CD14-positive monocyte (primary cell): Measurements from ENCODE around the gene EXOC3L1. TPM values are rescaled to one million over a fixed set of nuclear protein-coding genes. Genes with fewer than 3 reads are reported as not detected.

Experiments
- DNase-seq, 3 donors: peaks; one replicate each; pipeline ENCODE4 v3.0.0-alpha.2; 2011 to 2022
- H2AFZ ChIP-seq: 2 replicates; pipeline ENCODE4 v1.6.0; 2012; ENCODE audit warnings: mild to moderate bottlenecking, low read depth, low read length, inconsistent platforms; ENCODE audit not compliant: insufficient read depth, poor library complexity, severe bottlenecking
- H3K27ac ChIP-seq, 2 donors: 1 replicate in 1 of 2; 2 replicates in 1 of 2; pipeline ENCODE4 v1.5.1; 2012 to 2013; ENCODE audit warnings: low read length in 2 of 2, control low read depth in 1 of 2, inconsistent platforms in 1 of 2, low read depth in 1 of 2, mild to moderate bottlenecking in 1 of 2
- H3K27me3 ChIP-seq, 2 donors: one replicate each; pipeline versions ENCODE4 v1.6.0 to v1.6.1; 2011 to 2013; ENCODE audit warnings: low read length in 2 of 2; ENCODE audit not compliant: control insufficient read depth in 2 of 2, insufficient read depth in 2 of 2
- H3K36me3 ChIP-seq, 2 donors: replicated peaks in 1 of 2; 1 replicate in 1 of 2; 2 replicates in 1 of 2; pipeline versions ENCODE4 v1.5.1 to v1.6.1; 2012 to 2013; ENCODE audit warnings: low read length in 2 of 2, control low read depth in 1 of 2, inconsistent platforms in 1 of 2, mild to moderate bottlenecking in 1 of 2; ENCODE audit not compliant: insufficient read depth in 2 of 2, control insufficient read depth in 1 of 2
- H3K4me1 ChIP-seq, 2 donors: 1 replicate in 1 of 2; 2 replicates in 1 of 2; pipeline versions ENCODE4 v1.5.1 to v1.6.1; 2012 to 2013; ENCODE audit warnings: low read length in 2 of 2, control low read depth in 1 of 2, inconsistent platforms in 1 of 2, mild to moderate bottlenecking in 1 of 2, moderate library complexity in 1 of 2; ENCODE audit not compliant: insufficient read depth in 2 of 2, control insufficient read depth in 1 of 2
- H3K4me2 ChIP-seq: replicated peaks from 2 replicates; pipeline ENCODE3; 2012; ENCODE audit warnings: low read length, moderate library complexity, mild to moderate bottlenecking; ENCODE audit not compliant: poor library complexity, severe bottlenecking; ENCODE audit errors: extremely low read depth
- H3K4me3 ChIP-seq, 3 experiments: fragments of 200-600 bp in 1 of 3; sonication (generic) in 1 of 3; replicated peaks in 1 of 3; 1 replicate in 2 of 3; 2 replicates in 1 of 3; pipeline ENCODE4 v1.5.1; 2011 to 2013; ENCODE audit warnings: low read length in 3 of 3, mild to moderate bottlenecking in 3 of 3, control low read depth in 2 of 3, low read depth in 2 of 3, inconsistent platforms in 1 of 3, moderate library complexity in 1 of 3
- H3K79me2 ChIP-seq: 2 replicates; pipeline ENCODE4 v1.6.0; 2012; ENCODE audit warnings: mild to moderate bottlenecking, control low read depth, inconsistent platforms, low read length, moderate library complexity; ENCODE audit not compliant: insufficient read depth
- H3K9ac ChIP-seq: 2 replicates; pipeline ENCODE4 v1.6.0; 2017; ENCODE audit warnings: low read length, mild to moderate bottlenecking; ENCODE audit not compliant: insufficient read depth, poor library complexity, severe bottlenecking
- H3K9me3 ChIP-seq, 2 donors: replicated peaks in 1 of 2; 1 replicate in 1 of 2; 2 replicates in 1 of 2; pipeline versions ENCODE4 v1.5.1 to v1.6.1; 2012 to 2013; ENCODE audit warnings: low read length in 2 of 2, control low read depth in 1 of 2; ENCODE audit not compliant: control insufficient read depth in 1 of 2, insufficient read depth in 1 of 2
- H4K20me1 ChIP-seq: 2 replicates; pipeline ENCODE4 v1.6.0; 2012; ENCODE audit warnings: mild to moderate bottlenecking, low read length, control low read depth, moderate library complexity; ENCODE audit not compliant: insufficient read depth
- H3K27ac Mint-ChIP-seq, 7 donors: one replicate each; pipeline ENCODE4 v1.8.0; 2020; ENCODE audit warnings: mild to moderate bottlenecking in 7 of 7, mixed read lengths in 7 of 7, moderate library complexity in 6 of 7, inconsistent platforms in 2 of 7
- H3K27me3 Mint-ChIP-seq, 3 donors: one replicate each; pipeline ENCODE4 v1.8.0; 2021 to 2022; ENCODE audit warnings: low read depth in 3 of 3, mild to moderate bottlenecking in 3 of 3, mixed read lengths in 3 of 3, moderate library complexity in 3 of 3, inconsistent platforms in 1 of 3
- H3K36me3 Mint-ChIP-seq, 2 donors: one replicate each; pipeline ENCODE4 v1.8.0; 2020; ENCODE audit warnings: mixed read lengths in 2 of 2, inconsistent platforms in 1 of 2, mild to moderate bottlenecking in 1 of 2
- H3K4me1 Mint-ChIP-seq: one replicate; pipeline ENCODE4 v1.8.0; 2020; ENCODE audit warnings: mild to moderate bottlenecking, mixed read lengths
- H3K4me3 Mint-ChIP-seq, 2 donors: one replicate each; pipeline ENCODE4 v1.8.0; 2020; ENCODE audit warnings: mild to moderate bottlenecking in 2 of 2, mixed read lengths in 2 of 2, moderate library complexity in 1 of 2
- H3K9me3 Mint-ChIP-seq, 7 donors: one replicate each; pipeline ENCODE4 v1.8.0; 2020 to 2022; ENCODE audit warnings: mixed read lengths in 7 of 7, mild to moderate bottlenecking in 6 of 7, moderate library complexity in 6 of 7, inconsistent platforms in 2 of 7
- WGBS: methylation state at CpG from one replicate; pipeline ENCODE4 v1.1.5; 2013; ENCODE audit warnings: missing lambda C conversion rate; ENCODE audit not compliant: insufficient coverage; 5-methylcytosine and 5-hydroxymethylcytosine counted together
- intact Hi-C, 2 donors: fragments of 100-400 bp; cut with micrococcal nuclease; formaldehyde crosslinking; loops; one replicate each; pipeline versions ENCODE4 v1.15.0 to v1.15.1; 2023
- polyA plus RNA-seq, 3 donors: library from polyadenylated mRNA; depleted of rRNA in 1 of 3; unstranded in 2 of 3; stranded (reverse) in 1 of 3; fragments of 300-500 nt in 2 of 3; fragments of >200 nt in 1 of 3; fragmentation: Illumina TruSeq in 2 of 3; gene quantifications; 1 replicate in 2 of 3; 2 replicates in 1 of 3; pipeline ENCODE4 v1.2.3, GENCODE V29; 2012 to 2021
- TF ChIP-seq, protein P1 (sequence below): fragments of 200-600 bp; IDR thresholded peaks from one replicate; pipeline ENCODE4 v1.8.0; 2022; ENCODE audit warnings: antibody characterized with exemption, mild to moderate bottlenecking

EXOC3L1 gene
- polyA plus RNA-seq, 3 donors: 2.8 to 3.7 (median 3.0) TPM

DNA sequence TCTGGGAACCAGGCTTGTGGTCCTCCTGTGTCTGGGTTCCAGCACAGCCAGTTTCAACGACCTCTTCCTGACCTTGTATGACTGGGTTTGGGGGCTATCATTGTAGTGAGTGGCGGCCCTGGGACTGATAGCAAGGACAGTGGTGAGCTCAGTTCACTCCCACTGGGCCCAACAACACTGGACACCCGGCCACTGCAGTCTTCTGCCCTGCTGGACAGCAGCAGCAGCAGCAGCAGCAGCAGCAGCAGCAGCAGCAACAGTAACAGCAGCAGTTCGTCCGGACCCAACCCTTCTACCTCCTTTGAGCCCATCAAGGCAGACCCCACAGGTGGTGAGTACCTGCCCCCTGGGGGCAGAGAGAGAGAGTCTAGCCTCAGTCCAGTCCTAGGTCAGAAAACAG is 5.7 kb upstream of the EXOC3L1 start:
- peaks cover 51 to 67% of the 10 kb centered on the region in 2 donors for H3K36me3 Mint-ChIP-seq
- 100% methylated on average over 1 of the region's 5 CpGs for WGBS
- no peaks in the 10 kb centered on the region for H3K27me3 ChIP-seq
- H4K20me1 ChIP-seq: peaks cover 76% of the 10 kb centered on the region
- H3K9me3 Mint-ChIP-seq: peaks cover 0 to 2% (median 0%) of the 10 kb centered on the region in 7 donors
- H3K4me3 Mint-ChIP-seq: no peak overlapping the region
- no peaks in the 10 kb centered on the region for H3K9me3 ChIP-seq
- no peak overlapping the region for H3K9ac ChIP-seq
- DNase-seq: no peak
- no peak overlapping the region for H2AFZ ChIP-seq
- H3K27me3 Mint-ChIP-seq: peaks cover 0 to 2% (median 0%) of the 10 kb centered on the region in 3 donors
- no peak overlapping the region for H3K4me3 ChIP-seq
- intact Hi-C loops: no loop called here
- H3K27ac ChIP-seq: no peak overlapping the region
- peaks cover 30% of the 10 kb centered on the region for H3K79me2 ChIP-seq
- peaks cover 38% of the 10 kb centered on the region for H3K4me1 Mint-ChIP-seq
- peak overlapping the region in 2 of 7 donors; percentile 17 to 33 for H3K27ac Mint-ChIP-seq
- no peak overlapping the region for H3K4me2 ChIP-seq
- peaks cover 48 to 62% of the 10 kb centered on the region in 2 donors for H3K36me3 ChIP-seq
- TF ChIP-seq, protein P1, sequence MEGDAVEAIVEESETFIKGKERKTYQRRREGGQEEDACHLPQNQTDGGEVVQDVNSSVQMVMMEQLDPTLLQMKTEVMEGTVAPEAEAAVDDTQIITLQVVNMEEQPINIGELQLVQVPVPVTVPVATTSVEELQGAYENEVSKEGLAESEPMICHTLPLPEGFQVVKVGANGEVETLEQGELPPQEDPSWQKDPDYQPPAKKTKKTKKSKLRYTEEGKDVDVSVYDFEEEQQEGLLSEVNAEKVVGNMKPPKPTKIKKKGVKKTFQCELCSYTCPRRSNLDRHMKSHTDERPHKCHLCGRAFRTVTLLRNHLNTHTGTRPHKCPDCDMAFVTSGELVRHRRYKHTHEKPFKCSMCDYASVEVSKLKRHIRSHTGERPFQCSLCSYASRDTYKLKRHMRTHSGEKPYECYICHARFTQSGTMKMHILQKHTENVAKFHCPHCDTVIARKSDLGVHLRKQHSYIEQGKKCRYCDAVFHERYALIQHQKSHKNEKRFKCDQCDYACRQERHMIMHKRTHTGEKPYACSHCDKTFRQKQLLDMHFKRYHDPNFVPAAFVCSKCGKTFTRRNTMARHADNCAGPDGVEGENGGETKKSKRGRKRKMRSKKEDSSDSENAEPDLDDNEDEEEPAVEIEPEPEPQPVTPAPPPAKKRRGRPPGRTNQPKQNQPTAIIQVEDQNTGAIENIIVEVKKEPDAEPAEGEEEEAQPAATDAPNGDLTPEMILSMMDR: no peak
- peaks cover 18 to 20% of the 10 kb centered on the region in 2 donors for H3K4me1 ChIP-seq

DNA sequence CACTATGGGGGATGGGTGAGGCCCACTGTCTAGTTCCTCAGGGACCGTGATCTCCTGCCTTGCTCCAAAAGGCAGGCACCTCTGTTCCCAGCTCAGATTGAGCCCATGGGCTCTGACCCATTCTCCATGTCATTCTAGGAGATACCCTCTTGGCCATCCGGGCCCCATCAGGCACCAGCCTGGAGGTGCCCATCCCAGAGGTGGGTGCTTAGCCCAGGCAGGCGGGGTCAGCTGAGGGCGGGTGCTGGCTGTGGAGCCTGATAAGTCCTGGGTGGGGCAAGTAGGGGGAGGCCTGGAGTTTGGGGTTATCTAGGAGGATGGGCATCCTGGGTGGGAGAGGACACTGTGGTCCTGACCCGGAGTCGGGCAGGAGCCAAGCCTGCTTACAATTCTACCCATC is 4.3 kb upstream of the EXOC3L1 start:
- intact Hi-C loops: loop anchor here (5.0 kb wide), 1 partner anchor 33 kb away; the partner anchor contains the start of gene TMEM208 (in 2 of the 2)
- no peak for DNase-seq
- Histone ChIP-seq H3K4me2 (no peak overlapping the region), H3K36me3 (peaks cover 41 to 54% of the 10 kb centered on the region in 2 donors), H4K20me1 (peaks cover 70% of the 10 kb centered on the region), H3K4me1 (peaks cover 18 to 20% of the 10 kb centered on the region in 2 donors), H3K27me3 (no peaks in the 10 kb centered on the region), H3K9me3 (no peaks in the 10 kb centered on the region), H3K4me3 (no peak overlapping the region), H3K27ac (peak overlapping the region in 1 of 2 donors; percentile 32), H3K79me2 (peaks cover 30% of the 10 kb centered on the region), H3K9ac (no peak overlapping the region), H2AFZ (no peak overlapping the region)
- Mint-ChIP-seq H3K27me3 (peaks cover 0 to 2% (median 0%) of the 10 kb centered on the region in 3 donors), H3K4me1 (peaks cover 36% of the 10 kb centered on the region), H3K9me3 (peaks cover 0 to 2% (median 0%) of the 10 kb centered on the region in 7 donors), H3K36me3 (peaks cover 42 to 55% of the 10 kb centered on the region in 2 donors), H3K27ac (peak overlapping the region in 2 of 7 donors; percentile 8 to 54), H3K4me3 (no peak overlapping the region)
- 100% methylated on average over 4 of the region's 6 CpGs for WGBS
- TF ChIP-seq, protein P1: no peak
